NCI-H510A (cell line): Measurements from ENCODE around the gene SETD3.

ENCODE experiments used
- DNase-seq: peaks from one replicate; lab custom pipeline; 2025; lab: John Stamatoyannopoulos, UW

The SETD3 gene

GRCh38 chr14:99516871-99517642, 36.4 kb upstream of the SETD3 start:
- no peak for DNase-seq

- no peak for DNase-seq
Observed at GRCh38 chr14:99516156-99516870, 35.7 kb upstream of the SETD3 start.

- no peak for DNase-seq
Observed at GRCh38 chr14:99515301-99516155, 34.9 kb upstream of the SETD3 start.

GRCh38 chr14:99514552-99515300, 34.1 kb upstream of the SETD3 start:
- no peak for DNase-seq

- no peak for DNase-seq
Observed at GRCh38 chr14:99513946-99514551, 33.4 kb upstream of the SETD3 start.

- no peak for DNase-seq
Observed at GRCh38 chr14:99513183-99513694, 32.6 kb upstream of the SETD3 start.

GRCh38 chr14:99512571-99513182, 32.0 kb upstream of the SETD3 start:
- no peak for DNase-seq

- DNase-seq, result no peak
Observed at GRCh38 chr14:99512110-99512449, 31.4 kb upstream of the SETD3 start.

- no peak for DNase-seq
Observed at GRCh38 chr14:99511421-99512109, 30.9 kb upstream of the SETD3 start.

- DNase-seq, result no peak
Observed at GRCh38 chr14:99510556-99511139, 30.0 kb upstream of the SETD3 start.

GRCh38 chr14:99509871-99510555, 29.4 kb upstream of the SETD3 start:
- no peak for DNase-seq

GRCh38 chr14:99508896-99509629, 28.4 kb upstream of the SETD3 start:
- DNase-seq, result no peak

GRCh38 chr14:99507860-99508640, 27.4 kb upstream of the SETD3 start:
- no peak for DNase-seq

GRCh38 chr14:99506276-99506675, 25.6 kb upstream of the SETD3 start:
- no peak for DNase-seq

GRCh38 chr14:99505089-99505488, 24.4 kb upstream of the SETD3 start:
- no peak for DNase-seq

GRCh38 chr14:99503848-99504453, 23.3 kb upstream of the SETD3 start:
- DNase-seq, result no peak

- no peak for DNase-seq
Observed at GRCh38 chr14:99502989-99503421, 22.3 kb upstream of the SETD3 start.
